Sciatic nerve (tissue), 2 donors: ENCODE data around the gene KCNC4. TPM values are rescaled to one million over a fixed set of nuclear protein-coding genes. Genes with fewer than 3 reads are reported as not detected.

Experiments used
- ATAC-seq: fragments of 200-7000 bp; cut with Tn5 transposase; one replicate; pipeline ENCODE4 v1.9.1; 2020; ENCODE audit warnings: mild to moderate bottlenecking, moderate library complexity
- DNase-seq: peaks from one replicate; pipeline ENCODE4 v3.0.0-alpha.2; 2020; ENCODE audit warnings: low spot score
- intact Hi-C: fragments of 100-400 bp; cut with DNase I; formaldehyde crosslinking; loops from one replicate; pipeline ENCODE4 v1.14.2; 2022
- total RNA-seq: library from RNA; stranded (reverse); fragmentation: NEBNext Ultra II Directional; extraction: Animal tissue kit (Norgen Biotek cat#: 25700); gene quantifications from one replicate; pipeline ENCODE4 v1.2.1, GENCODE V29; 2021
- donor health status: DM: no; HTN: no; CAD: no.
- donor health status: DM: no; HTN: no; CAD: no.

The KCNC4 gene
- total RNA-seq, 1 donor from 2014 or later: 15.6 TPM

GRCh38 chr1:110207831-110208230 is 2.3 kb upstream of the KCNC4 start:
- ATAC-seq: peak; percentile 57
- DNase-seq: peak; percentile 83
- intact Hi-C loops: no loop called here

DNA sequence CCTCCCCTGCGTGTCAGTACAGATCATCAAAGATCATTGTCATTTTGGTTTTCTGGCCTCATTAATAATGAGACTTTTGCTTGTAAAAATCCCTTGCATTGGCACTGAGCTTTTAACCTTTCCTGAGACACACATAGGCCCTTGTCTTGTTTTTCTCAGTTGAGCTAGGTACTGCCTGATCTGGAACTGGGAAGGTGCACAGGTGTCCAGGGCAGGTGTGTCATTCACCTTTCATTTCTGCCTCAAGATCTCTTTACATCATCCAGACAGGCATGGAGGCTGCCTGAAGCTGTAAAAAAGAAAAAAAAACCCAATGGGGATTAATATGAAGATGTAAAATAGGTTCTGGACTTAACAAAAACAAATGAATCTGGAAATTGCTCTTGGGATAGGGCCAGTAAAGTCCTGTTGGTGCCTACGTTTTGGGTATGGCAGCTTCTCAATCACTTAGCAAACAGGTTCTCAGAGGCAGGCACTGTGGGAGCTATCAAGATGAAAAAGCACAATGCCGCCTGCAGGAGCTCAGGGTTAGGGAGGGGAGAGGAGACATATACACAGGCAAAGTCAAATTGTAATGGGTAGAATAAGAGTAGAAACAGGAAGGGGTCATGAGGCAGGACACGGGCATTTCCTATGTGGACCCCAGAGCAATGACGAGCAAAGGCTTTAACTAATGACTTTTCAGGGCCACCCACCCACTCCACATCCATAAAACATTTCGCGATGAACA is 1.0 kb upstream of the KCNC4 start:
- intact Hi-C loops: no loop called here
- ATAC-seq (no peak), DNase-seq (no peak)

DNA sequence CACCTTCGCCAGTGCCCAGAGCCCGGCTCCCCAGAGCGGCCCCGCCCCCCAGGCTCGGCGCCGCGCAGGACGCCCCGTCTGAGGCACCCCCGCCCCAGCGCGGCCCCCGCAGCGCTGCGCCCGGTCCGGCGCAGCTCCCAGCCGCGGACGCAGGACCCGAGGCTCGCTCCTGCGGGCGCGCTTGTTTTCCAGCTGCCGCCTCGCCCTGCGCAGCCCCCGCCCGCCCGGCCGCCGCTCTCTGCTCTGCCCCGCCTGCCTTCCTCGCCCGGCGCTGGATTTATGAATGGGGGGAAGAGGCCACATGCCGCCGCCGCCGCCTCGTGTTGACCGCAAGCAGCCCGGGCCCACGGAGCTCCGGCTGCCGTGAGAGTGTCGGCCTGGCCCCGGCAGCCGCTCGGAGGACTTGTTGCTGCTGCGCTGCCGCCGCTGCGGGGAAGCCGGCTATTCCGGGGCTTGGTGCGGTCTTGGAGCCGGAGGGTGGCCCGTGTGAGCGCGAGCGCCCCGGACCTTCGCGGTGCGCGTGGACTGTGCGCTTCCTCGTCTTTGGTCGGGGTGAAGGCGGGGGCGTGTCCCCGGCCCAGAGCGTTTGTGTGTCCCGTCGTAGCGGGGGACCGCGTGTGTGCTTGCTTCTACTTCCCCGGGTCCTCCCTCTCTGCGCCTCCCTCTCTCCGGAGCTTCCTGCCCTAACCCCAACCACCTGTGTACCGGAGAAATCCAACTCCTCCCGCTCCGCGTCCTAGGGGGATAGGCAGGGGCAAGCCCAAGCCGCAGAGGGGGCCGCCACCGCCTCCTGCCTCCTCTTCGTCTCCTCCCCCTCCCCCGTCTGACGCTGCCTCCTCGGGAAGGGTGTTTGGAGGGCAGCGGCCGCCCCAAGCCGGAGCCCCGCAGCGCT is 736 bp downstream of the KCNC4 start:
- intact Hi-C loops: no loop called here
- peak; percentile 73 for DNase-seq

GRCh38 chr1:110211496-110212168 is 1.5 kb downstream of the KCNC4 start:
- no peak for DNase-seq
- intact Hi-C loops: no loop called here
- ATAC-seq: no peak

More for the DNA sequence above, 736 bp downstream of the KCNC4 start:
- peak; percentile 28 for ATAC-seq

GRCh38 chr1:110212169-110213142 is 2.3 kb downstream of the KCNC4 start:
- intact Hi-C loops: no loop called here
- ATAC-seq: no peak
- DNase-seq: no peak

- DNase-seq (no peak), ATAC-seq (no peak)
- intact Hi-C loops: no loop called here
Observed at GRCh38 chr1:110213143-110213540, 3.0 kb downstream of the KCNC4 start.

- DNase-seq: no peak
- no peak for ATAC-seq
- intact Hi-C loops: no loop called here
Observed at GRCh38 chr1:110214454-110215404, 4.6 kb downstream of the KCNC4 start.

GRCh38 chr1:110215621-110216515 is 5.8 kb downstream of the KCNC4 start:
- no peak for DNase-seq
- ATAC-seq: no peak
- intact Hi-C loops: no loop called here

- ATAC-seq (no peak), DNase-seq (no peak)
- intact Hi-C loops: no loop called here
Observed at GRCh38 chr1:110216844-110217444, 6.8 kb downstream of the KCNC4 start.

DNA sequence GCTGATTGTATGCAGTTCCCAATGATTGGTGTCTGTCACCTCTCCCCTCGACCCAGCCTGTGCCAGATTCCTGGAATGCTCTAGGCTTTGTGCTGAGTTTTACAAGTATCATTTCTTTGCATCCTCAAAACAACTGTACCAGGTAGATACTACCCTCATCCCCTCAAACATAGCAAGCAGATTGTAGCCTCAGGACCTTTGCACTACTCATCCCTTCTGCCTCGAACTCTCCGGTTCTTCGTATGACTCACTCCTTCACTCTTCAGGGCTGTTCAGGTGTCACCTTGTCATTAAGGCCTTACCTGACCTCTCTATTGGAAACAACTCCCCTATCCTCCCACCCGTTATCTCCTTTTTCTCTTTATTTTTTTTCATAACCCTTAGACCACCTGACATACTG is 8.0 kb downstream of the KCNC4 start:
- ATAC-seq: no peak
- intact Hi-C loops: no loop called here
- no peak for DNase-seq

GRCh38 chr1:110218739-110219138 is 8.6 kb downstream of the KCNC4 start:
- intact Hi-C loops: no loop called here
- no peak for ATAC-seq
- DNase-seq: no peak

GRCh38 chr1:110220324-110220723 is 10.2 kb downstream of the KCNC4 start:
- intact Hi-C loops: no loop called here
- ATAC-seq (no peak), DNase-seq (no peak)

GRCh38 chr1:110221119-110221518 is 11.0 kb downstream of the KCNC4 start:
- ATAC-seq (no peak), DNase-seq (no peak)
- intact Hi-C loops: no loop called here

GRCh38 chr1:110223127-110223526 is 13.0 kb downstream of the KCNC4 start:
- ATAC-seq: no peak
- DNase-seq: no peak
- intact Hi-C loops: no loop called here

- ATAC-seq: no peak
- DNase-seq: no peak
- intact Hi-C loops: no loop called here
Observed at GRCh38 chr1:110223581-110223980, 13.5 kb downstream of the KCNC4 start.

DNA sequence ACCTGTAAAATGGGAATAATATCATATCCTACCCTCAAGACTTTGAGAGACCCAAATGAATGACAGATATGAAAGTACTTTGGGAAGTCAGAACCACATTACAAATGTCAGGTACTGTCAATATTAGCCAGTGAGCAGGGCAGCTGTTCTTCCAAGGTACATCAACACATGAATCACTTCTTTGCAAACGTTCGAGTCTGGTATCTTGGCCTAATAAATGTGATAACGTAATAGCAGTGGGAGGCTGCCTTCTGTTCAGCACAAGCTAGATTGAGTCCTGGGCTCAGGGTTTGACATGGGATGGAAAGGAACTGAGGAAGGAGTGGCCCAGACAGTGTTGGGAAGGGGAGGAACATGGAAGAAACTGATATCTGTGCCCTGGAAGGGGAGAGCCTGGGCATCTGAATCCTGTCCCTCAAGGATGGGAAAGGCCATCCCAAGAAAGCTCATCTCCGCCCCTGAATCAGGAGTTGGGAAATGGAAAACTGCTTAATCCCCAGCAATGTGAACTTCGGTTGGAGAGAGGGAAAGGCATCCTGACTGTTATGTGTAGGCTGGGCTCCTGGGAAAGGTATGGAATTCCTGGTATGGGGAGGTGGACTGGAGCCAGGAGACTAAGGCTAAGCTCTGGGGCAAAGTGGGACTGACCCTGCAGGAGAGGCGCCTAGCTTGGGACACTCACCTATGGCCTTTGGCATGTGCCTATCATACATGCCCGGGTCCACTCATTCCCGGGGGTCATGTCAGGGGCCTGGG is 14.3 kb downstream of the KCNC4 start:
- DNase-seq (no peak), ATAC-seq (no peak)
- intact Hi-C loops: no loop called here
